IPS-20b (cell line): ENCODE results near the gene RNF13.
A peak's percentile ranks its signal among the peaks of the same experiment; 100 is the strongest.

Experiments used
- H3K27ac ChIP-seq: one replicate; pipeline ENCODE4 v1.5.1; 2013; ENCODE audit warnings: low read length
- H3K27me3 ChIP-seq: 2 replicates; pipeline ENCODE4 v1.6.1; 2013; ENCODE audit warnings: mild to moderate bottlenecking, low read length, inconsistent platforms; ENCODE audit not compliant: insufficient read depth
- H3K36me3 ChIP-seq: 2 replicates; pipeline ENCODE4 v1.6.1; 2013; ENCODE audit warnings: low read depth, mild to moderate bottlenecking, inconsistent platforms, low read length, moderate library complexity; ENCODE audit not compliant: insufficient read depth
- H3K4me1 ChIP-seq: 2 replicates; pipeline ENCODE4 v1.6.1; 2013; ENCODE audit warnings: mild to moderate bottlenecking, control low read depth, inconsistent platforms, low read length, moderate library complexity; ENCODE audit not compliant: insufficient read depth
- H3K4me3 ChIP-seq: 2 replicates; pipeline ENCODE4 v1.5.1; 2013; ENCODE audit warnings: mild to moderate bottlenecking, low read length, inconsistent platforms
- H3K9ac ChIP-seq: 2 replicates; pipeline ENCODE4 v1.6.1; 2013; ENCODE audit warnings: low read depth, mild to moderate bottlenecking, inconsistent platforms, low read length, moderate library complexity
- H3K9me3 ChIP-seq: 2 replicates; pipeline ENCODE4 v1.6.1; 2013; ENCODE audit warnings: mild to moderate bottlenecking, low read depth, low read length, inconsistent platforms; ENCODE audit not compliant: insufficient read depth

The RNF13 gene

DNA sequence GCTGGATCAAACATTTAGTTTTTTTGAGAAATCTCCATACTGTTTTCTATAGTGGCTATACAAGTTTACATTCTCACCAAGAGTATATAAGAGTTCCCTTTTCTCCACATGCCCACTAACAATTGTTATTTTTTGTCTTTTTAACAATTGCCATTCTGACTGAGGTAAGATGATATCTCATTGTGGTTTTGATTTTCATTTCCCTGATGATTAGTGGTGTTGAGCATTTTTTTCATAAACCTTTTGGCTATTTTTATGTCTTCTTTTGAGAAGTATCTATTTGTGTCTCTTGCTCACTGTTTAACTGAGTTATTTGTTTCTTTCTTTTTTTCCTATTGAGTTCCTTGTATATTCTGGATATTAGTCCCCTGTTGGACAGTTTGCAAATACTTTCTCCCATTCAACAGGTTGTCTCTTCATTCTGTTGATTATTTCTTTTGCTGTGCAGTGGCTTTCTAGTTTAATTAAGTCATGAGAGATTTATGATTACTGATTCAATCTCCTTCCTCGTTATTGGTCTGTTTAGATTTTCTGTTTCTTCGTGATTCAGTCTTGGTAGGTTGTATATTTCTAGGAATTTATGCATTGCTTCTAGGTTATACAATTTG, 6.7 kb upstream of the RNF13 start:
- Histone ChIP-seq H3K4me3 (no peak overlapping the region), H3K9me3 (no peaks in the 10 kb centered on the region), H3K9ac (no peak overlapping the region), H3K4me1 (no peaks in the 10 kb centered on the region), H3K36me3 (no peaks in the 10 kb centered on the region), H3K27me3 (no peaks in the 10 kb centered on the region), H3K27ac (no peak overlapping the region)

DNA sequence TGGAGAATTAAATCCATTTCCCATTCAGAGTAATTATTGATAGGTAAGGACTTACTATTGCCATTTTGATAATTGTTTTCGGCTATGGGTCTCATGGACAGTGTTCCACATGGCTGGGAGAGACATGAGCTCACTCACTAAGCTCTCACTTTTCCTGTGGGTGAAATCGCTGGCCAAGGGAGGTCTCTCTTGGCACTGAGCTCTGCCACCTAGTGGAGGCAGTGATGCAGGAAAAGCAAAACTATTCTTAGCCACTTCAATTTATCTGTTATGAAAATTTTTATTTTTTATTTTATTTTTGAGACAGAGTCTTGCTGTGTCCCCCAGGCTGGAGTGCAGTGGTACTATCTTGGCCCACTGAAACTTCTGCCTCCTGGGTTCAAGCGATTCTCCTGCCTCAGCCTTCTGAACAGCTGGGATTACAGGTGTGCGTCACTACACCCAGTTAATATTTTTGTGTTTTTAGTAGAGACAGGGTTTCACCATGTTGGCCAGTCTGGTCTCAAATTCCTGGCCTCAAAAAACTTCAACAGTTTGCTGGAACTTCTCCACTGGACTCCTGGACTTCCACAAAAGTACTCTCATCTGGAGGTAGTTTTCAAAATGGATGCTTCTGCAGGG, 4.7 kb upstream of the RNF13 start:
- Histone ChIP-seq H3K4me1 (no peaks in the 10 kb centered on the region; the same call in 1 of the 2 replicates), H3K27me3 (no peaks in the 10 kb centered on the region), H3K9me3 (no peaks in the 10 kb centered on the region), H3K27ac (no peak overlapping the region), H3K4me3 (no peak overlapping the region), H3K36me3 (no peaks in the 10 kb centered on the region), H3K9ac (no peak overlapping the region)

DNA sequence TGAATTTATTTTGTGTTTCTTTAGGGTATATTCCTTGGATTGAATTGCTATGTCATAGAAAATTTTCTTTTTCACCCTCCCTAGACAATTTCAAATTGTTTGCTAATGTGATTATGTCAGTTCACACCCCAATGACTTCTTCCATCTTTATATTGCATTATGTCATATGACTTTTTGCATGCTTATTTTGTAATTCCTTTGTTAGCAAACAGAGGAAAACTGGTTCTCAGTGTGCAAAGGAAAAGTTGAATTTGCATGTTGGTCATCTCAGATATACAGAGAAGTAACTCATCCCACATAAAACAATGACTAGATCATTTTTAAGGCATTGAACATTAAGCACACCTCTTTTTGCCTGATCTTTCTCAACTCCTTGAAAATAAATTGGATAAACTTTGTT, 3.3 kb upstream of the RNF13 start:
- Histone ChIP-seq H3K36me3 (no peaks in the 10 kb centered on the region), H3K9me3 (no peaks in the 10 kb centered on the region), H3K9ac (no peak overlapping the region), H3K27me3 (no peaks in the 10 kb centered on the region), H3K27ac (no peak overlapping the region), H3K4me1 (peaks cover 7% of the 10 kb centered on the region; the same call in 1 of the 2 replicates), H3K4me3 (no peak overlapping the region)

DNA sequence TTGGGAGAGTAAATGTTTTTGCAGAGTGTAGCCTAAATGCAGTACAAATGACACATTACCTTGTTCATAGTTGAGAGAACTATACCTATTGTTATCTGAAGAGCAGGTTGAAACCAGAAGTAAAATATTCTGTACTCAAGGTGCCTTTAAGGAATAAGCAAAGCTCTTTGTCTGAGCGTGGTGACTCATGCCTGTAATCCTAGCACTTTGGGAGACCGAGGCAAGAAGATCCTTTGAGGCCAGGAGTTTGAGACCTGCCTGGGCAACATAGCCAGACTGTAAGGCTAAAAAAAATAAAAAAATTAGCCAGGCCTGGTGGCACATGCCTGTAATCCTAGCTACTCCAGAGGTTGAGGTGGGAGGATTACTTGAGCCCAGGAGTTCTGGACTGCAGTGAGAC, 2.2 kb upstream of the RNF13 start:
- H3K4me1 ChIP-seq, result peaks cover 14% of the 10 kb centered on the region

GRCh38 chr3:149812165-149812605, 830 bp upstream of the RNF13 start:
- Histone ChIP-seq H3K4me3 (peak overlapping the region; percentile 96), H3K27me3 (no peaks in the 10 kb centered on the region), H3K9me3 (no peaks in the 10 kb centered on the region), H3K9ac (peak overlapping the region; percentile 90), H3K36me3 (no peaks in the 10 kb centered on the region), H3K4me1 (peaks cover 17% of the 10 kb centered on the region), H3K27ac (no peak overlapping the region)

More for the DNA sequence above, 2.2 kb upstream of the RNF13 start:
- Histone ChIP-seq H3K9me3 (no peaks in the 10 kb centered on the region), H3K9ac (no peak overlapping the region), H3K4me3 (no peak overlapping the region), H3K27me3 (no peaks in the 10 kb centered on the region), H3K36me3 (no peaks in the 10 kb centered on the region), H3K27ac (no peak overlapping the region)

GRCh38 chr3:149813367-149814281, 609 bp downstream of the RNF13 start:
- Histone ChIP-seq H3K9ac (peak overlapping the region; percentile 90), H3K27me3 (no peaks in the 10 kb centered on the region), H3K27ac (peak overlapping the region; percentile 41), H3K36me3 (no peaks in the 10 kb centered on the region), H3K9me3 (no peaks in the 10 kb centered on the region), H3K4me1 (peaks cover 17% of the 10 kb centered on the region), H3K4me3 (peak overlapping the region; percentile 96)

DNA sequence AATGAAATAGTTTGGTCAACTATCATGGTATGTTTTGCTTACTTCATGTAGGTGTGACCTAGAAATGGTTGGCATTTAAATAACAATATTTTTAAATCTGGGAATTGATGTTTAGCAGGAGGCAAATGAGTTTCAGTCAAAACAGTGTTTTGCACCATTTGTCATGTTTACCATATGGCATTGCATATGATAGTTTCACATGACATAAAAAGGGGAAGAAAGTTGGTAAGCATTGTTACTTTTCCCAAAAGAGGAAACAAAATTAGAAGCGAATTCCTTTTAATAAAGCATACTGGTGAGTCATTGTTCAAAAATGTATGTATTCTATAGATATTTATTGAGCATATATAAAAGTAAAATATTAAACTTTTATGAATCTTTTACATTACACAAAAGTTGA, 2.3 kb downstream of the RNF13 start:
- peak overlapping the region; percentile 96 for H3K4me3 ChIP-seq
- no peaks in the 10 kb centered on the region for H3K27me3 ChIP-seq
- H3K36me3 ChIP-seq, result no peaks in the 10 kb centered on the region
- no peak overlapping the region; the same call in 1 of the 2 replicates for H3K9ac ChIP-seq
- H3K9me3 ChIP-seq, result no peaks in the 10 kb centered on the region
- H3K27ac ChIP-seq, result no peak overlapping the region
- peaks cover 17% of the 10 kb centered on the region for H3K4me1 ChIP-seq

DNA sequence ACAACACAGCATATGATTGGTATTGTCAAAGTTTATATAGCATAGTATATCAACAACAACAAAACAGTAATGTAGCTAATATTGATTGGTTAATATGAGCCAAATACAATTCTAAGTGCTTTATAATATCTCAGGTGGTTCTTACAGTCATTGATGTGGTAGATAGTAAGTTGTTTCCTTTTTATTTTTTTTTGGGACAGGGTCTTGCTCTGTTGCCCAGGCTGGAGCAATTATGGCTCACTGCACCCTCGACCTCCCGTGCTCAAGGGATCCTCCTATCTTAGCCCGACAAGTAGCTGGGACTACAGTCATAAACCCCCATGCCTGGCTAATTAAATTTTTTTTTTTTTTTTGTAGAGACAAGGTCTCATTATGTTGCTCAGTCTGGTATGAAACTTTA, 2.7 kb downstream of the RNF13 start:
- Histone ChIP-seq H3K9ac (no peak overlapping the region), H3K4me1 (peaks cover 17% of the 10 kb centered on the region)

DNA sequence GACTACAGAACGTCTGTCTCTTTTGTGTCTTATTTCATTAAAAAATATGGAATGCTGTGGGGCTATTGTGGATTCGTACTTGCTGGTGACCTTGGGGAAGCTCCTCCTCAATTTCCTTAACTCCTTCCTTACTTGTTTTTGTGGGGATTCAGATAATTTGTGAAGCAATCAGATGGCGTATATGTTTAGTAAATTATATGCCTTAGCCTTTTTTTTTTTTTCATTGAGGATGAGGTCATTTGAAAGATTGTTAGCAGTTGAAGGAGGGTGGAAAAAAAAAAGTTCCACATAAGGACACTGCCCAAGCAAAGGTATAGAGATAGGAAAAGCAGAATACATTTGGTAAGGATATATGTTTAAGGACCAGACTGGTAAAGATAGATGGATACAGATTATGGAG, 3.3 kb downstream of the RNF13 start:
- Histone ChIP-seq H3K36me3 (no peaks in the 10 kb centered on the region), H3K4me1 (peaks cover 17% of the 10 kb centered on the region), H3K27ac (no peak overlapping the region), H3K4me3 (no peak overlapping the region; the same call in 1 of the 2 replicates), H3K9me3 (no peaks in the 10 kb centered on the region), H3K9ac (no peak overlapping the region), H3K27me3 (no peaks in the 10 kb centered on the region)

More for the DNA sequence above, 2.7 kb downstream of the RNF13 start:
- no peak overlapping the region for H3K27ac ChIP-seq
- H3K27me3 ChIP-seq, result no peaks in the 10 kb centered on the region
- no peaks in the 10 kb centered on the region for H3K36me3 ChIP-seq
- H3K9me3 ChIP-seq, result no peaks in the 10 kb centered on the region
- H3K4me3 ChIP-seq, result no peak overlapping the region; the same call in 1 of the 2 replicates

GRCh38 chr3:149816986-149817385, 4.0 kb downstream of the RNF13 start:
- H3K27me3 ChIP-seq, result no peaks in the 10 kb centered on the region
- H3K4me3 ChIP-seq, result no peak overlapping the region
- H3K4me1 ChIP-seq, result peaks cover 17% of the 10 kb centered on the region
- no peak overlapping the region for H3K9ac ChIP-seq
- H3K36me3 ChIP-seq, result no peaks in the 10 kb centered on the region
- H3K27ac ChIP-seq, result no peak overlapping the region
- H3K9me3 ChIP-seq, result peaks cover 4% of the 10 kb centered on the region; the same call in 1 of the 2 replicates

GRCh38 chr3:149819432-149819831, 6.4 kb downstream of the RNF13 start:
- H3K9ac ChIP-seq, result no peak overlapping the region
- no peaks in the 10 kb centered on the region for H3K27me3 ChIP-seq
- H3K36me3 ChIP-seq, result no peaks in the 10 kb centered on the region
- peaks cover 6% of the 10 kb centered on the region; the same call in 1 of the 2 replicates for H3K9me3 ChIP-seq
- no peak overlapping the region for H3K27ac ChIP-seq
- no peak overlapping the region for H3K4me3 ChIP-seq
- H3K4me1 ChIP-seq, result peaks cover 13% of the 10 kb centered on the region
